GM08714 (cell line): Measurements from ENCODE around the gene SHC3.
"Not testable (repeated sequence)": the region's sequence is repeated elsewhere in the genome, so short reads cannot be mapped to it uniquely, and the experiment has no call there.

Experiments used
- H3K4me3 ChIP-seq: fragments of 200-500 bp; sonication (Bioruptor generic); 2 replicates; pipeline ENCODE4 v1.5.1; 2014; ENCODE audit warnings: mild to moderate bottlenecking, low read length, inconsistent platforms
- ZNF274 ChIP-seq: IDR thresholded peaks from 2 replicates; pipeline ENCODE4 v1.6.1; 2012; ENCODE audit warnings: mild to moderate bottlenecking, low read depth, low read length

SHC3 gene

DNA sequence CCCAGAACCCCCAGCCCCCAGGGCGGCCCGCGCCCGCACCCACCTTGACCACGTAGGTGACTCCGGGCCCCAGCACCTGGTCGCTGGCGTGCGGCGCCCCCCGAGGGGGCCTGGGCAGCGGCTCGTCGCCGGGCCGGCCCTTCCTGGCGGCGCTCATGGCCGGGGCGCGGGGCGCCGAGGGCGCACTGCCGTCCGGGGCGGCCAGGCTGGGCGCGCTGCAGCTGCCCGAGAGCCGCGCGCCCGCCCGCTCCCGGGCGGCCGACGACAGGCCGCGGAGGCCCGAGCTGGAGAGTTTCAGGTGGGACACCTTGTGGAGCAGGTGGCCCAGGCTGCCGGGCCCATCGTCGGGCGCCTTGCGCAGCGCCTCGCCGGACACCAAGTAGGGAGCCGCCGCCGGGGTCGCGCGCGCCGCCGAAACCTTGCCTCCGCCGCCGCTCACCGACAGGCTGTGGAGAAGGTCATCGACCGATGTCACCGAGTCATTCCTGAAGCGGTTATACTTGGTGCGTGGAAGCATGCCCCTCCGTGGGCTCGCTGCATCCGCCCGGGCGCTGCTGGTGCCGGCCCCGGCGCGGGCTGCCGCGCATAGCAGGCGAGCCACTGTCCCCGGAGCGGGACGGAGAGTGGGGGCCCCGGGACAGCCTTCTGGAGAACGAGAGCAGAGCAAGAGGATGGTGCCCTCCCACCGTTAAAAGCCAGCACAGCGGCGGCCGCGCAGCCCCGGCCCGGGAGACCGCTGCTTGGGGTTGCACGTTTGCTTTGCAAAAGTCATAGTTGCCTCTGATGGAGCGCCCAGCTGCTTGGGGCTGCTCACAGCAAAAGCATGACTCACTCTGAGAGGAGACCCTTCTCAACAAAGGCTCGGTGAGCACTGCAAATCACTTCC is at the start of gene SHC3:
Gene SHC3 (minus strand): TSS at position 875 of the 886 bp plus-strand sequence. CDS start 358 bp downstream, at position 517.
- no peak for TF ChIP-seq ZNF274
- no peak within 1 kb of the TSS for H3K4me3 ChIP-seq

- TF ChIP-seq ZNF274: no peak
- H3K4me3 ChIP-seq: no peak overlapping the region
These were observed 47.4 kb upstream of the SHC3 start for GRCh38 chr9:89225991-89226471.

GRCh38 chr9:89225587-89225986 is 47.0 kb upstream of the SHC3 start:
- TF ChIP-seq ZNF274: no peak
- H3K4me3 ChIP-seq: no peak overlapping the region

DNA sequence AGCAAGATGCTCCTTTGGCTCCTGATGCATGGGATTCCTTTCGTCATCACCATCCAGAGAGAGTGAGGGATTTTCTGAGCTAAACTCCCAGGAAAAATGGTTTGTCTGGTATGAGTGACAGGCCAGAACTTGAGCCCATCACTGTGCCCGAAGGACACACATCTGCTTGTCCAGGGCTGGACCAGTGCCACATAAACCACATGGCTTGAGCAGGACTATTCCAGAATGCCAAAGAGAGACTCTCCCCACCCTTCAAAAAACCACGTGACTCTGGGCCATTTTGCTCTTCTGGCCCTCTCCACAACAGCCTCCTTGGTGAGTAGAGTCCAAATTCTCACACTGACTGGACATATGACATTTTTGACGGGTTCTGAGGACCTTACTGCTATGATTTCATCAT is 46.4 kb upstream of the SHC3 start:
- no peak for TF ChIP-seq ZNF274
- no peak overlapping the region for H3K4me3 ChIP-seq

DNA sequence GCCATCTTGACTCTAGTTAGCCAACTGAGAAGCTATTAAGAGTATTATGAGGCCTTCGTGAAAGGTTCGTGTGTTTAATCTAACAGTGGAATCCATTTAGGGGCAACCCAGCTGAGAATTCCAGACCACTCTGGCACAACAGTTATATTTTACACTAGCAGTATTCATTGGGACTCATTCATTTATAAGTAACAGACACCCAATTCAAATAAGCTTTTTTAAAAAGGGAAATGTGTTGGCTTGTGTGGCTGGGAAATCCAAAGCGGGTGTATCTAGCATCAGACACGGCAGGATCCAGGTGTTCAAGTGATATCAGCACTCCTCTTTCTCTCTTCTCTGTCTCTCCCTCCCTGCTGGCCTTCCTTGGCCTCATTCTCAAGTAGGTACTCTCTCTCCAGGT is 46.0 kb upstream of the SHC3 start:
- H3K4me3 ChIP-seq: no peak overlapping the region
- TF ChIP-seq ZNF274: no peak

DNA sequence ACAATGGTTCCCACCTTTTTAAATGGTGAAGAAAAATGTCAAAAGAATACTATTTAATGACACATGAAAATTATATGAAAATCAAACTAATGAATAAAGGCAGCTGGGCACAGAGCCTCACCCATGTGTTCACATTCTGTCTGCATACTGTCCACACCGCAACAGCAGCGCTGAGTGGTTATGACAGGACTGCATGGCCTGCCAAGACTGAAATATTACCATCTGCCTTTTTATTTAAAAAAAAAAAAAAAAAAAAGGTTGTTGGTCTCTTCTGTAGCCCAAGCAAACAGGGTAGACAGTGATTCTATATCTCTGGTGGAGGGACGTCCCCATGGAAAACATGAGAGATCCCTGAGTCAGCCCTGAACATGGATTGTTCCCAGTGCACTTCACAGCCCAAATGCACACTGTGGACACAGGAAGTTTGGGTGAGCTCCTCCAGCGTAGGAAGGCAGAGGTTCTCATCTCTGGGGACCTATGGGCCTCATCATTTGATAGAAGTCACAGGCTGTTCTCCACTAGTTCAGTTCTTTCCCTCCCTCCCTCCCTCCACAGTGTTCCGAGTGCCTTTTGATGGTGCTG is 44.9 kb upstream of the SHC3 start:
- TF ChIP-seq ZNF274: no peak
- no peak overlapping the region for H3K4me3 ChIP-seq

DNA sequence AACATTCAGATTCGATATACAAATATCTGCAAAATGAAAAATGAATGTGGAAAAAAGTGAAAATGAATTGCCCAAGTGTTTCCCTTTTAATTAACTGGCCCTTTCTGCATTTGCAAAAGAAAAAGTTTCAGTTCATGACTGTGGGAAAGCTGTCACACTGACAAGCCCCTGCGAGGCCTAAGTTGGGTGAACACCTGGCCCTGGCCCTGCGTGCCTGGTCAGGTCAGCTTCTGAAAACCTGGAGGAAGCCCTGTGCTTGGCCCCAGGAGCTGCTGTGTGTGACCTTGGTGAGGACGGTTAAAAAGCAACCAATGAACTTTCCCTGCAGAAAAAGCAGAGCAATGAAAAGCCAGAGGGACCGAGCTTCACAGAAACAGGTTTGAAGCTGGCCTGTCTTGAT is 41.0 kb upstream of the SHC3 start:
- TF ChIP-seq ZNF274: no peak
- no peak overlapping the region for H3K4me3 ChIP-seq

GRCh38 chr9:89218040-89218928 is 39.7 kb upstream of the SHC3 start:
- H3K4me3 ChIP-seq: no peak overlapping the region
- no peak for TF ChIP-seq ZNF274

DNA sequence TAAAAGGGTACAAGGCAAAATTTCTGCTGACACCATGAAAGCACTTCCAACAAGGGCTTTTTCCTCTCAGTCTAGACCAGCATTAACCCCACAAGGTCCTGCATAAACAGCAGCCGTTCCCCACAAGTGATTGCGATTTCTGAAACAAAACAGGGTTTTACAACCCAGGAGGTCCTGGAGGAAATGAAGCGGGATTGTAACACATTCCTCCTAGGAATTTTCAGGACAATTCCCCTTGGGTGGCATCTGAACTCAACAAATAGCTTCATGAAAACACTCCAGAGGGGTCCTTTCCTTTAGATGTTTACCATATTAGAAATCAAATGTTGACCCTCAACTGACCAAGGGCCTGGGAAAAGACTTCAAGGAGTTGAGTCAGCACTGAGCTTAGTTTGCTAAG is 36.7 kb upstream of the SHC3 start:
- TF ChIP-seq ZNF274: no peak
- H3K4me3 ChIP-seq: no peak overlapping the region

- H3K4me3 ChIP-seq: no peak overlapping the region
- no peak for TF ChIP-seq ZNF274
These were observed 34.8 kb upstream of the SHC3 start for GRCh38 chr9:89213396-89213880.

DNA sequence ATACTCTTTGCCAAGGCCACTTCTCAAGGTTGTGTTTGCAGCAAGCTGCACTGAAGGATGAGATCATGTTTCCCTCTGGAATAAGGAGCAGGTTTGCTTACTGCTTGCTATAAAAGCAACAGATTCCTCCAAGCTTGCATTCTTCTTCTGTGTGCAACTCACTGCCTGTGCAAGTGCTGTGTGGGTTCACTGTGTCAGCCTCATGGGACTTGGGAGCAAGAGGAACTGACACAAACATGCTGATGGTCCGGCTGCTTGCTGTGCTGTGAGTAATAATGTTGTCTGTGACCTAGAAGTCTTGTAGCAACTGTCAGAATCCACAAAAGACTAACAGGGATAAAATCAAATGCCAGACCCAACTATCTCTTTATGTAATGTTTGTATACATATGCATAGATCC is 33.6 kb upstream of the SHC3 start:
- TF ChIP-seq ZNF274: no peak
- no peak overlapping the region for H3K4me3 ChIP-seq

DNA sequence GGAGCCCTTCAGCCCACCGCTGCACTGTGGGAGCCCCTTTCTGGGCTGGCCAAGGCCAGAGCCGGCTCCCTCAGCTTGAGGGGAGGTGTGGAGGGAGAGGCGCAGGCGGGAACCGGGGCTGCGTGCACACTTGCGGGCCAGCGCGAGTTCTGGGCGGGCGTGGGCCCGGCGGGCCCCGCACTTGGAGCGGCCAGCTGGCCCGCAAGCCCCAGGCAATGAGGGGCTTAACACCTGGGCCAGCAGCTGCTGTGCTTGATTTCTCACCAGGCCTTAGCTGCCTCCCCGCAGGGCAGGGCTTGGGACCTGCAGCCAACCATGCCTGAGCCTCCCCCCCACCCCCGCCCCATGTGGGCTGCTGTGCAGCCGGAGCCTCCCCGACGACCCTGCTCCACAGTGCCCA is 30.7 kb upstream of the SHC3 start:
- H3K4me3 ChIP-seq: not testable (repeated sequence)

DNA sequence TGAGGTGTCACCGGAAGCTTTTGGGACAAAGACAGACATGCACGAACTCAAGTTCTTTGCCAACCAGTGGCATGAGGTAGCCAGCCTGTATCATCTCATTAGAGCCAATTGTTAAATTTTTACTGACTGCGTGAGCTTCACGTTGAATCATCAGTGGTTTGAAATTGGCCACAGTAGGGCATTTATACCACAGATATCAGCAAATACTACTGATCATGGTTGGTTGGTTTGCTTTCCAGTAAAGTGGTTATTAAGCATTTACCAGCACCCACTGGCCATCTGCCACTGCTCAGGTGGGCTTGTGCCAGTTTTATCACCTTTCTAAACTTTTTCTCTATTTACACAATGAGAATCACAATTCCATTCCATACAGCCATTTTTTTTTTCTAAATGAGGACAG is 28.4 kb upstream of the SHC3 start:
- no peak overlapping the region for H3K4me3 ChIP-seq
- no peak for TF ChIP-seq ZNF274

DNA sequence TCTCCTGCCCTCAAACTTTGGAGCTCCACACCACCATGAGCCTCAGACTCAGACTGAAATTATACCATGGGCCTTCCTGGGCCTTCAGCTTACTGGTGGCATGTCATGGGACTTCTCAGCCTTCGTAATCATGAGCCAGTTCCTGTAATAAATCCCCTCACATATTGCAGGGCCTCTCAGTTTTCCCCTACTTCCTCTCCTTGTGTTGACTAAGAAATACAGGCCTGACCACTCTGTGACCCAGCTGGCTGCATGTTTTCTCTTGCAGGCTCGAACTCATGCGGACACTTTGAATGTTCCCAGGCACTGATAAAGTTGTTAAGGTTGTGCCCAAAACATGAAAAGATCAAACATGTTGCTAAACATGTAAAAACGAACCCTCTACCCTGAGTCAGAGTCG is 26.2 kb upstream of the SHC3 start:
- no peak overlapping the region for H3K4me3 ChIP-seq
- no peak for TF ChIP-seq ZNF274
